GM23338 (cell line): ENCODE data around the gene PERCC1. TPM values are rescaled to one million over a fixed set of nuclear protein-coding genes. Genes with fewer than 3 reads are reported as not detected.

Experiments used
- ATAC-seq: fragments of 200-7000 bp; cut with Tn5 transposase; 3 replicates; pipeline ENCODE4 v1.9.1; 2020
- DNase-seq: peaks from one replicate; pipeline ENCODE4 v3.0.0-alpha.2; 2015; ENCODE audit warnings: low spot score
- H2AFZ ChIP-seq: fragments of 200-600 bp; sonication (generic); 2 replicates; pipeline ENCODE4 v1.8.0; 2016; ENCODE audit warnings: antibody characterized with exemption, mild to moderate bottlenecking, moderate library complexity
- H3F3A ChIP-seq: fragments of 200-600 bp; sonication (generic); replicated peaks from 2 replicates; pipeline ENCODE4 v1.8.0; 2017; ENCODE audit warnings: antibody characterized with exemption, mixed run types, low read depth
- H3K27ac ChIP-seq: fragments of 200-600 bp; sonication (generic); 2 replicates; pipeline ENCODE4 v1.6.1; 2016; ENCODE audit warnings: low read depth
- H3K27me3 ChIP-seq: fragments of 200-600 bp; sonication (generic); 2 replicates; pipeline ENCODE4 v1.8.0; 2016; ENCODE audit warnings: mild to moderate bottlenecking, mixed run types, moderate library complexity; ENCODE audit not compliant: insufficient read depth
- H3K36me3 ChIP-seq: fragments of 200-600 bp; sonication (generic); 2 replicates; pipeline ENCODE4 v1.8.0; 2016; ENCODE audit warnings: mild to moderate bottlenecking; ENCODE audit not compliant: insufficient read depth
- H3K4me1 ChIP-seq: fragments of 200-600 bp; sonication (generic); 2 replicates; pipeline ENCODE4 v1.8.0; 2016; ENCODE audit warnings: mild to moderate bottlenecking, moderate library complexity; ENCODE audit not compliant: insufficient read depth
- H3K4me2 ChIP-seq: fragments of 200-600 bp; sonication (generic); 2 replicates; pipeline ENCODE4 v1.7.1; 2017; ENCODE audit warnings: mixed run types
- H3K4me3 ChIP-seq: fragments of 200-600 bp; sonication (generic); 2 replicates; pipeline ENCODE4 v1.6.1; 2016; ENCODE audit warnings: mixed run types
- H3K79me2 ChIP-seq: fragments of 200-600 bp; sonication (generic); replicated peaks from 2 replicates; pipeline ENCODE4 v1.8.0; 2017; ENCODE audit warnings: mild to moderate bottlenecking; ENCODE audit not compliant: insufficient read depth
- H3K9me2 ChIP-seq: fragments of 200-600 bp; sonication (generic); 2 replicates; pipeline ENCODE4 v1.8.0; 2017; ENCODE audit not compliant: insufficient read depth
- H4K20me1 ChIP-seq: fragments of 200-600 bp; sonication (generic); replicated peaks from 2 replicates; pipeline ENCODE4 v1.8.0; 2017; ENCODE audit warnings: mild to moderate bottlenecking; ENCODE audit not compliant: insufficient read depth
- H3K27ac Mint-ChIP-seq: 2 replicates; pipeline ENCODE4 v1.8.0; 2020; ENCODE audit warnings: inconsistent platforms, mild to moderate bottlenecking, moderate library complexity, mixed read lengths
- H3K27me3 Mint-ChIP-seq: 3 replicates; pipeline ENCODE4 v1.8.0; 2022; ENCODE audit warnings: low read depth, mild to moderate bottlenecking, moderate library complexity, mixed read lengths, inconsistent platforms; ENCODE audit not compliant: insufficient read depth, poor library complexity
- H3K36me3 Mint-ChIP-seq: 3 replicates; pipeline ENCODE4 v1.8.0; 2021; ENCODE audit warnings: low read depth, mild to moderate bottlenecking, inconsistent platforms, moderate library complexity, mixed read lengths
- H3K4me1 Mint-ChIP-seq: 3 replicates; pipeline ENCODE4 v1.8.0; 2020; ENCODE audit warnings: mild to moderate bottlenecking, inconsistent platforms, mixed read lengths
- H3K4me3 Mint-ChIP-seq: 3 replicates; pipeline ENCODE4 v1.8.0; 2021; ENCODE audit warnings: moderate library complexity, mild to moderate bottlenecking, inconsistent platforms, mixed read lengths
- H3K9me3 Mint-ChIP-seq: 3 replicates; pipeline ENCODE4 v1.8.0; 2020; ENCODE audit warnings: moderate library complexity, mild to moderate bottlenecking, inconsistent platforms, mixed read lengths
- CTCF ChIP-seq, 2 experiments: fragments of 200-600 bp in 1 of 2; sonication (generic) in 1 of 2; conservative IDR thresholded peaks; 2 replicates each; pipeline versions ENCODE4 v1.5.1 to v1.6.1; 2016 to 2017; ENCODE audit warnings: antibody characterized with exemption in 2 of 2, low read depth in 2 of 2, mild to moderate bottlenecking in 2 of 2, moderate library complexity in 1 of 2
- ETS1 ChIP-seq: IDR thresholded peaks from 2 replicates; pipeline ENCODE4 v1.6.1; 2016; ENCODE audit warnings: antibody characterized with exemption
- EZH2 ChIP-seq: fragments of 200-600 bp; sonication (generic); IDR thresholded peaks from one replicate; pipeline ENCODE4 v1.8.0; 2017; ENCODE audit warnings: antibody characterized with exemption, mild to moderate bottlenecking, low read depth; ENCODE audit not compliant: unreplicated experiment
- EZH2phosphoT487 ChIP-seq: fragments of 200-600 bp; sonication (generic); IDR thresholded peaks from one replicate; pipeline ENCODE4 v1.8.1; 2018; ENCODE audit warnings: antibody characterized with exemption; ENCODE audit not compliant: unreplicated experiment
- NANOG ChIP-seq: IDR thresholded peaks from 2 replicates; pipeline ENCODE4 v1.6.1; 2016; ENCODE audit warnings: antibody characterized with exemption, borderline replicate concordance
- POLR2AphosphoS5 ChIP-seq: IDR thresholded peaks from 2 replicates; pipeline ENCODE4 v1.6.1; 2016; ENCODE audit warnings: antibody characterized with exemption, low read depth
- REST ChIP-seq: IDR thresholded peaks from one replicate; pipeline ENCODE4 v1.6.1; 2018; ENCODE audit warnings: antibody characterized with exemption; ENCODE audit not compliant: unreplicated experiment
- polyA plus RNA-seq: library from polyadenylated mRNA; unstranded; fragments of >200 nt; fragmentation: Nextera tagmentation; extraction: Ambion mirVana; gene quantifications from 2 replicates; pipeline ENCODE4 v1.2.1, GENCODE V29; 2016
- total RNA-seq: library from RNA; depleted of rRNA; stranded (reverse); fragments of >200 nt; shearing (Covaris generic); gene quantifications from 2 replicates; pipeline ENCODE4 v1.2.3, GENCODE V29; 2014

The PERCC1 gene
- total and polyA plus RNA-seq, 2 experiments from 2014 or later, result not detected

- no peaks in the 10 kb centered on the region for H3K9me2 ChIP-seq
- no peak for TF ChIP-seq EZH2
- TF ChIP-seq POLR2AphosphoS5, result no peak
- no peak for TF ChIP-seq REST
- no peak for TF ChIP-seq CTCF (conservative IDR thresholded peaks at IDR 0.05; ENCODE audit: low read depth in 2 of 2)
- H2AFZ ChIP-seq, result no peak overlapping the region
- H3K4me1 Mint-ChIP-seq, result no peaks in the 10 kb centered on the region
- no peak overlapping the region for H3K27ac Mint-ChIP-seq
- H3K4me3 ChIP-seq, result no peak overlapping the region
- no peak overlapping the region for H3K4me2 ChIP-seq
- no peaks in the 10 kb centered on the region for H3K9me3 Mint-ChIP-seq
- no peaks in the 10 kb centered on the region for H4K20me1 ChIP-seq
- no peaks in the 10 kb centered on the region for H3K27me3 ChIP-seq
- H3F3A ChIP-seq, result no peaks in the 10 kb centered on the region
- H3K4me1 ChIP-seq, result no peaks in the 10 kb centered on the region
- no peak for DNase-seq
- H3K79me2 ChIP-seq, result no peaks in the 10 kb centered on the region
- H3K36me3 Mint-ChIP-seq, result peaks cover 12% of the 10 kb centered on the region
- ATAC-seq, result no peak
- peaks cover 9% of the 10 kb centered on the region for H3K27me3 Mint-ChIP-seq
- no peak overlapping the region for H3K4me3 Mint-ChIP-seq
- H3K27ac ChIP-seq, result no peak overlapping the region
- H3K36me3 ChIP-seq, result no peaks in the 10 kb centered on the region
These were observed 22.4 kb downstream of the PERCC1 start for GRCh38 chr16:1453316-1453715.

- Histone ChIP-seq H3K27me3 (no peaks in the 10 kb centered on the region), H3K27ac (no peak overlapping the region), H3K79me2 (no peaks in the 10 kb centered on the region), H3K4me1 (no peaks in the 10 kb centered on the region), H3K4me3 (no peak overlapping the region), H4K20me1 (no peaks in the 10 kb centered on the region), H3K4me2 (no peak overlapping the region), H3K36me3 (no peaks in the 10 kb centered on the region), H2AFZ (no peak overlapping the region), H3F3A (no peaks in the 10 kb centered on the region), H3K9me2 (no peaks in the 10 kb centered on the region)
- Mint-ChIP-seq H3K27ac (no peak overlapping the region), H3K4me3 (no peak overlapping the region), H3K36me3 (peaks cover 15% of the 10 kb centered on the region), H3K27me3 (peaks cover 9% of the 10 kb centered on the region), H3K4me1 (no peaks in the 10 kb centered on the region; the same call in 2 of the 3 replicates), H3K9me3 (no peaks in the 10 kb centered on the region)
- no peak for DNase-seq
- ATAC-seq, result no peak
- TF ChIP-seq POLR2AphosphoS5, result no peak
- no peak for TF ChIP-seq NANOG
- TF ChIP-seq ETS1, result no peak
- no peak for TF ChIP-seq REST
- TF ChIP-seq EZH2, result no peak
- no peak for TF ChIP-seq EZH2phosphoT487
These were observed 23.7 kb downstream of the PERCC1 start for GRCh38 chr16:1454561-1454960.
